Esophagus squamous epithelium (tissue), 4 donors: Measurements from ENCODE around the gene STEAP3.

Experiments
- POLR2A ChIP-seq, 4 donors: fragments of 450-650 bp; IDR thresholded peaks; one replicate each; pipeline ENCODE4 v1.6.1; 2017; ENCODE audit warnings: antibody characterized with exemption in 4 of 4, mild to moderate bottlenecking in 4 of 4, moderate library complexity in 3 of 4
- TF ChIP-seq, protein P1 (sequence below), 6 experiments: fragments of 450-650 bp in 4 of 6; fragments of 200-600 bp in 2 of 6; sonication (generic) in 2 of 6; IDR thresholded peaks; one replicate each; pipeline ENCODE4 v1.5.1; 2016 to 2019; ENCODE audit warnings: antibody characterized with exemption in 6 of 6, mild to moderate bottlenecking in 4 of 6, moderate library complexity in 4 of 6

DNA sequence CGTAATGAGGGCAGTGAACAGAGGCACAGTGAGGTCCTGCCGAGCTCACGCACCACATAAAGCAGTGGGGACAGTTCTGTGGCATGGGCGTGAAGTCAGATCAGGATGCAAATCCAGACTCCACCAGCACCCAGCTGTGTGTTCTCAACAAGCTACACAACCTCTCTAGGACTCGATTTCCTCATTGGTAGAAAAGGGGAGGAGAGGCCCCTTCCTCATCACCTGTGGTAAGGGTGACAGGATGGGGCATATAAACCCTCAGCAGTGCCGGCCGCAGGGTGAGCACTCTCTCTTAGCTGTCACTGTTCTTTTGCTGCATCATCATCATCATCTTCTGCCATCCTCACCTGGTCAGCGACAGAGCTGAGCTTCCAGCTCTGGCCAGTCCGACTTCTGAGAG, 88.2 kb downstream of the STEAP3 start:
- TF ChIP-seq, protein P1, sequence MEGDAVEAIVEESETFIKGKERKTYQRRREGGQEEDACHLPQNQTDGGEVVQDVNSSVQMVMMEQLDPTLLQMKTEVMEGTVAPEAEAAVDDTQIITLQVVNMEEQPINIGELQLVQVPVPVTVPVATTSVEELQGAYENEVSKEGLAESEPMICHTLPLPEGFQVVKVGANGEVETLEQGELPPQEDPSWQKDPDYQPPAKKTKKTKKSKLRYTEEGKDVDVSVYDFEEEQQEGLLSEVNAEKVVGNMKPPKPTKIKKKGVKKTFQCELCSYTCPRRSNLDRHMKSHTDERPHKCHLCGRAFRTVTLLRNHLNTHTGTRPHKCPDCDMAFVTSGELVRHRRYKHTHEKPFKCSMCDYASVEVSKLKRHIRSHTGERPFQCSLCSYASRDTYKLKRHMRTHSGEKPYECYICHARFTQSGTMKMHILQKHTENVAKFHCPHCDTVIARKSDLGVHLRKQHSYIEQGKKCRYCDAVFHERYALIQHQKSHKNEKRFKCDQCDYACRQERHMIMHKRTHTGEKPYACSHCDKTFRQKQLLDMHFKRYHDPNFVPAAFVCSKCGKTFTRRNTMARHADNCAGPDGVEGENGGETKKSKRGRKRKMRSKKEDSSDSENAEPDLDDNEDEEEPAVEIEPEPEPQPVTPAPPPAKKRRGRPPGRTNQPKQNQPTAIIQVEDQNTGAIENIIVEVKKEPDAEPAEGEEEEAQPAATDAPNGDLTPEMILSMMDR (IDR thresholded peaks at IDR 0.05) = no peak
- TF ChIP-seq POLR2A (IDR thresholded peaks at IDR 0.05) = no peak
